Epidermal melanocyte (primary cell): ENCODE results near the gene CEACAM16.
"Not testable (repeated sequence)": the region's sequence is repeated elsewhere in the genome, so short reads cannot be mapped to it uniquely, and the experiment has no call there.

Experiments used
- DNase-seq: peaks from one replicate; pipeline ENCODE4 v3.0.0; 2011; ENCODE audit warnings: low spot score; ENCODE audit not compliant: insufficient read length

CEACAM16 gene

GRCh38 chr19:44677019-44677811, 21.7 kb upstream of the CEACAM16 start:
- DNase-seq: no peak

GRCh38 chr19:44680536-44680935, 18.4 kb upstream of the CEACAM16 start:
- DNase-seq: no peak

GRCh38 chr19:44681992-44682790, 16.8 kb upstream of the CEACAM16 start:
- DNase-seq: no peak

- no peak for DNase-seq
Measured at GRCh38 chr19:44682807-44683206, 16.1 kb upstream of the CEACAM16 start.

GRCh38 chr19:44683434-44684210, 15.3 kb upstream of the CEACAM16 start:
- DNase-seq: no peak

- DNase-seq: not testable (repeated sequence)
Measured at GRCh38 chr19:44684396-44684795, 14.6 kb upstream of the CEACAM16 start.

- DNase-seq: peak; percentile 38
Measured at GRCh38 chr19:44684892-44685863, 13.8 kb upstream of the CEACAM16 start.

- DNase-seq: no peak
Measured at GRCh38 chr19:44685877-44686276, 13.1 kb upstream of the CEACAM16 start.

GRCh38 chr19:44686896-44687295, 12.1 kb upstream of the CEACAM16 start:
- DNase-seq: no peak

- no peak for DNase-seq
Measured at GRCh38 chr19:44687888-44688287, 11.1 kb upstream of the CEACAM16 start.

GRCh38 chr19:44689290-44690130, 9.4 kb upstream of the CEACAM16 start:
- DNase-seq: peak; percentile 38

- no peak for DNase-seq
Measured at GRCh38 chr19:44690131-44690440, 8.9 kb upstream of the CEACAM16 start.

GRCh38 chr19:44692379-44692721, 6.6 kb upstream of the CEACAM16 start:
- no peak for DNase-seq

GRCh38 chr19:44694184-44694579, 4.8 kb upstream of the CEACAM16 start:
- no peak for DNase-seq

- no peak for DNase-seq
Measured at GRCh38 chr19:44696939-44697669, 1.8 kb upstream of the CEACAM16 start.

GRCh38 chr19:44697670-44698034, 1.3 kb upstream of the CEACAM16 start:
- no peak for DNase-seq

GRCh38 chr19:44700547-44700946, 1.6 kb downstream of the CEACAM16 start:
- DNase-seq: no peak

GRCh38 chr19:44701228-44701627, 2.3 kb downstream of the CEACAM16 start:
- no peak for DNase-seq

- DNase-seq: no peak
Measured at GRCh38 chr19:44702551-44703176, 3.7 kb downstream of the CEACAM16 start.
